ENCODE data around the gene DLGAP1.

GRCh38 chr18:4060427-4061281 lies 394.5 kb downstream of the DLGAP1 start:
- TF ChIP-seq TCF7 (CRISPR knock-in tag; IDR thresholded peaks at IDR 0.05; ENCODE audit: low read depth): no peak
- no peak for TF ChIP-seq ZNF219 (CRISPR knock-in tag; IDR thresholded peaks at IDR 0.05; ENCODE audit: borderline replicate concordance)
- no peak for TF ChIP-seq CTCF (IDR thresholded peaks at IDR 0.05)
- TF ChIP-seq FOXJ3 (CRISPR knock-in tag; IDR thresholded peaks at IDR 0.05; ENCODE audit: borderline replicate concordance): no peak
- TF ChIP-seq ATF2 (CRISPR knock-in tag; IDR thresholded peaks at IDR 0.05; ENCODE audit: borderline replicate concordance, low read depth): no peak
- no peak for TF ChIP-seq MYBL2 (CRISPR knock-in tag; IDR thresholded peaks at IDR 0.05)
- TF ChIP-seq CREB1 (CRISPR knock-in tag; IDR thresholded peaks at IDR 0.05): no peak
- TF ChIP-seq ETV6 (CRISPR knock-in tag; IDR thresholded peaks at IDR 0.05): no peak
- no peak for TF ChIP-seq JUN (CRISPR knock-in tag; IDR thresholded peaks at IDR 0.05)
- TF ChIP-seq ELF4 (CRISPR knock-in tag; IDR thresholded peaks at IDR 0.05; ENCODE audit: low read depth): no peak
- no peak for TF ChIP-seq ZNF281 (CRISPR knock-in tag; IDR thresholded peaks at IDR 0.05)
- TF ChIP-seq ATF3 (CRISPR knock-in tag; conservative IDR thresholded peaks at IDR 0.05): no peak

Measured in WTC11 (cell line).